ENCODE data around the gene AMELY. TPM values are rescaled to one million over a fixed set of nuclear protein-coding genes. Genes with fewer than 3 reads are reported as not detected.

The AMELY gene
- total RNA-seq, 2 donors from 2014 or later, result not detected

Other genes starting within 250 kb of the AMELY start
- gene TBL1Y, start 1.1 kb downstream of the AMELY start, total RNA-seq, result under 1 TPM in 1 of 2 donors, not detected in 1; 0.56 TPM

Measured in left cardiac atrium (tissue), 2 donors.